Upper lobe of right lung (tissue), 1 donor: ENCODE results near the gene LRRTM1. TPM values are rescaled to one million over a fixed set of nuclear protein-coding genes. Genes with fewer than 3 reads are reported as not detected.
A peak's percentile ranks its signal among the peaks of the same experiment; 100 is the strongest.

Experiments used
- ATAC-seq: fragments of 200-7000 bp; cut with Tn5 transposase; one replicate; pipeline ENCODE4 v1.9.1; 2020; ENCODE audit warnings: mild to moderate bottlenecking, moderate library complexity
- DNase-seq: peaks from one replicate; pipeline ENCODE4 v3.0.0-alpha.2; 2020
- H3K27ac ChIP-seq: fragments of 200-600 bp; one replicate; pipeline ENCODE4 v1.8.0; 2022
- H3K27me3 ChIP-seq: fragments of 200-600 bp; one replicate; pipeline ENCODE4 v1.8.0; 2022; ENCODE audit warnings: mild to moderate bottlenecking
- H3K36me3 ChIP-seq: fragments of 200-600 bp; one replicate; pipeline ENCODE4 v1.8.0; 2022
- H3K4me1 ChIP-seq: fragments of 200-600 bp; one replicate; pipeline ENCODE4 v1.8.0; 2022
- H3K4me3 ChIP-seq: fragments of 200-600 bp; one replicate; pipeline ENCODE4 v1.8.0; 2022; ENCODE audit warnings: mild to moderate bottlenecking
- H3K9me3 ChIP-seq: fragments of 200-600 bp; one replicate; pipeline ENCODE4 v1.8.0; 2022
- intact Hi-C: fragments of 100-400 bp; cut with DNase I; formaldehyde crosslinking; loops from one replicate; pipeline ENCODE4 v1.11.0; 2022
- total RNA-seq: library from RNA; stranded (reverse); fragmentation: NEBNext Ultra II Directional; extraction: Animal tissue kit (Norgen Biotek cat#: 25700); gene quantifications from one replicate; pipeline ENCODE4 v1.2.1, GENCODE V29; 2021
- TF ChIP-seq, protein P1 (sequence below): fragments of 200-600 bp; IDR thresholded peaks from one replicate; pipeline ENCODE4 v1.8.0; 2022; ENCODE audit warnings: antibody characterized with exemption
- donor health status: DM: no; HTN: yes; CAD: no; lungs with severe emphysema.

Gene LRRTM1
- total RNA-seq, 1 donor from 2014 or later, result not detected

- Histone ChIP-seq H3K36me3 (no peaks in the 10 kb centered on the region), H3K4me1 (no peaks in the 10 kb centered on the region), H3K4me3 (no peak overlapping the region), H3K9me3 (no peaks in the 10 kb centered on the region), H3K27ac (no peak overlapping the region), H3K27me3 (no peaks in the 10 kb centered on the region)
- TF ChIP-seq, protein P1, sequence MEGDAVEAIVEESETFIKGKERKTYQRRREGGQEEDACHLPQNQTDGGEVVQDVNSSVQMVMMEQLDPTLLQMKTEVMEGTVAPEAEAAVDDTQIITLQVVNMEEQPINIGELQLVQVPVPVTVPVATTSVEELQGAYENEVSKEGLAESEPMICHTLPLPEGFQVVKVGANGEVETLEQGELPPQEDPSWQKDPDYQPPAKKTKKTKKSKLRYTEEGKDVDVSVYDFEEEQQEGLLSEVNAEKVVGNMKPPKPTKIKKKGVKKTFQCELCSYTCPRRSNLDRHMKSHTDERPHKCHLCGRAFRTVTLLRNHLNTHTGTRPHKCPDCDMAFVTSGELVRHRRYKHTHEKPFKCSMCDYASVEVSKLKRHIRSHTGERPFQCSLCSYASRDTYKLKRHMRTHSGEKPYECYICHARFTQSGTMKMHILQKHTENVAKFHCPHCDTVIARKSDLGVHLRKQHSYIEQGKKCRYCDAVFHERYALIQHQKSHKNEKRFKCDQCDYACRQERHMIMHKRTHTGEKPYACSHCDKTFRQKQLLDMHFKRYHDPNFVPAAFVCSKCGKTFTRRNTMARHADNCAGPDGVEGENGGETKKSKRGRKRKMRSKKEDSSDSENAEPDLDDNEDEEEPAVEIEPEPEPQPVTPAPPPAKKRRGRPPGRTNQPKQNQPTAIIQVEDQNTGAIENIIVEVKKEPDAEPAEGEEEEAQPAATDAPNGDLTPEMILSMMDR, result peak; percentile 28
- intact Hi-C loops, result no loop called here
- DNase-seq (no peak), ATAC-seq (peak; percentile 47)
Measured at GRCh38 chr2:80255918-80256781, 48.4 kb downstream of the LRRTM1 start.

GRCh38 chr2:80252294-80252986 lies 52.1 kb downstream of the LRRTM1 start:
- DNase-seq, result no peak
- no peaks in the 10 kb centered on the region for H3K4me1 ChIP-seq
- no peak for ATAC-seq

More at GRCh38 chr2:80252294-80252986, 52.1 kb downstream of the LRRTM1 start:
- Histone ChIP-seq H3K27ac (no peak overlapping the region), H3K9me3 (no peaks in the 10 kb centered on the region), H3K27me3 (no peaks in the 10 kb centered on the region), H3K36me3 (no peaks in the 10 kb centered on the region), H3K4me3 (no peak overlapping the region)
- TF ChIP-seq, protein P1, result no peak
- intact Hi-C loops, result no loop called here
